ENCODE measurements around the gene PRPF39. TPM values are rescaled to one million over a fixed set of nuclear protein-coding genes. Genes with fewer than 3 reads are reported as not detected.

The PRPF39 gene
- total RNA-seq, 2 experiments from 2014 or later: 58.9 to 64.3 TPM

DNA sequence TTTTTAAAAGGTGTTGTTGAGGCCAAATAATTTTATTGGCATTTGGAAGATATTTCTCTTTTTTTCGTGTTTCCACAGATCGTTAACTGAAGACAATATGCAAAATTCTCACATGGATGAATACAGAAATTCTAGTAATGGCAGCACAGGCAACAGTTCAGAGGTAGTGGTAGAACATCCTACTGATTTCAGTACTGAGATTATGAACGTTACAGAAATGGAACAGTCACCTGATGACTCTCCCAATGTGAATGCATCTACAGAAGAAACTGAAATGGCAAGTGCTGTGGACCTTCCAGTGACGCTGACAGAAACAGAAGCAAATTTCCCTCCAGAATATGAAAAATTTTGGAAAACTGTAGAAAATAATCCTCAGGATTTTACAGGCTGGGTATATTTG is 11.2 kb downstream of the PRPF39 start:
- intact Hi-C loops (cut with DNase I, micrococcal nuclease): no loop called here
- Mint-ChIP-seq H3K9me3 (no peaks in the 10 kb centered on the region), H3K27me3 (no peaks in the 10 kb centered on the region), H3K4me1 (ENCODE audit: low read depth) (peaks cover 37% of the 10 kb centered on the region), H3K27ac (no peak overlapping the region), H3K4me3 (no peak overlapping the region), H3K36me3 (ENCODE audit: low read depth) (peaks cover 65% of the 10 kb centered on the region)
- ATAC-seq (ENCODE audit: poor library complexity): no peak
- no peaks in the 10 kb centered on the region for H3K27me3 ChIP-seq (ENCODE audit: control insufficient read depth in 1 of 2, insufficient read depth in 2 of 2, low read length in 2 of 2)
- DNase-seq: no peak
- H3K9me3 ChIP-seq (ENCODE audit: control insufficient read depth in 1 of 2, insufficient read depth in 1 of 2, low read length in 2 of 2): peaks cover 0 to 3% of the 10 kb centered on the region in 2 experiments
- ChIA-PET CTCF (interaction anchor here (0.7 to 1.5 kb wide), 2 partner anchors 11 to 40 kb away, joined by 3 to 4 read pairs; partner anchors contain the start of gene PRPF39), POLR2A (no interaction called here)
- H3K36me3 ChIP-seq (ENCODE audit: insufficient read depth, low read length): peaks cover 42% of the 10 kb centered on the region
- no peaks in the 10 kb centered on the region for H3K4me1 ChIP-seq (ENCODE audit: insufficient read depth, low read length)
- TF ChIP-seq, protein P1, sequence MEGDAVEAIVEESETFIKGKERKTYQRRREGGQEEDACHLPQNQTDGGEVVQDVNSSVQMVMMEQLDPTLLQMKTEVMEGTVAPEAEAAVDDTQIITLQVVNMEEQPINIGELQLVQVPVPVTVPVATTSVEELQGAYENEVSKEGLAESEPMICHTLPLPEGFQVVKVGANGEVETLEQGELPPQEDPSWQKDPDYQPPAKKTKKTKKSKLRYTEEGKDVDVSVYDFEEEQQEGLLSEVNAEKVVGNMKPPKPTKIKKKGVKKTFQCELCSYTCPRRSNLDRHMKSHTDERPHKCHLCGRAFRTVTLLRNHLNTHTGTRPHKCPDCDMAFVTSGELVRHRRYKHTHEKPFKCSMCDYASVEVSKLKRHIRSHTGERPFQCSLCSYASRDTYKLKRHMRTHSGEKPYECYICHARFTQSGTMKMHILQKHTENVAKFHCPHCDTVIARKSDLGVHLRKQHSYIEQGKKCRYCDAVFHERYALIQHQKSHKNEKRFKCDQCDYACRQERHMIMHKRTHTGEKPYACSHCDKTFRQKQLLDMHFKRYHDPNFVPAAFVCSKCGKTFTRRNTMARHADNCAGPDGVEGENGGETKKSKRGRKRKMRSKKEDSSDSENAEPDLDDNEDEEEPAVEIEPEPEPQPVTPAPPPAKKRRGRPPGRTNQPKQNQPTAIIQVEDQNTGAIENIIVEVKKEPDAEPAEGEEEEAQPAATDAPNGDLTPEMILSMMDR (IDR thresholded peaks at IDR 0.05): no peak
- H3K27ac ChIP-seq (ENCODE audit: low read depth in 1 of 2, low read length in 2 of 2): no peak overlapping the region
- H3K4me3 ChIP-seq (ENCODE audit: low read length): no peak overlapping the region

DNA sequence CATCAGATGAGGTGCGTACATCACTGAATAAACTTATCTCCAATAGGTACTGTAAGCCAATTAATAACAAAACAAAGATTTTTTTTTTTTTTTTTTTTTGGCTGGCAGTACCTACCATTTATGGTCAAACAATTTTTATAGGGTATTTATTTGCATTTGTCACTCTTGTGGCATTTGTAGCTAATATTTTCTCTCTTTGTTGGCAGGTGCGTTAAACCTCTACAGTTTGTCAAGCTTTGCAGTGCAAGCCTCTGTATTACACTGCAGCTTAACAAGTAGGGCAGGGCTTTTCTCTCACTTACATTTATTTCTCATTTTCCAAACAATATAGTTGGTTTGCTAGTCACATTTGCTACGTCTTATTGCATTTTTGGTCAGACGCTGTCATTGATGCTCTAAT is 12.3 kb downstream of the PRPF39 start:
- Histone ChIP-seq H3K4me3 (ENCODE audit: low read length) (no peak overlapping the region), H3K9me3 (ENCODE audit: control insufficient read depth in 1 of 2, insufficient read depth in 1 of 2, low read length in 2 of 2) (peaks cover 0 to 3% of the 10 kb centered on the region in 2 experiments), H3K36me3 (ENCODE audit: insufficient read depth, low read length) (peaks cover 53% of the 10 kb centered on the region), H3K4me1 (ENCODE audit: insufficient read depth, low read length) (no peaks in the 10 kb centered on the region), H3K27ac (ENCODE audit: low read depth in 1 of 2, low read length in 2 of 2) (no peak overlapping the region), H3K27me3 (ENCODE audit: control insufficient read depth in 1 of 2, insufficient read depth in 2 of 2, low read length in 2 of 2) (no peaks in the 10 kb centered on the region)
- Mint-ChIP-seq H3K27me3 (no peaks in the 10 kb centered on the region), H3K4me3 (no peak overlapping the region), H3K9me3 (no peaks in the 10 kb centered on the region), H3K27ac (no peak overlapping the region), H3K36me3 (ENCODE audit: low read depth) (peaks cover 75% of the 10 kb centered on the region), H3K4me1 (ENCODE audit: low read depth) (peaks cover 26% of the 10 kb centered on the region)
- ChIA-PET CTCF (interaction anchor here (0.7 to 1.5 kb wide), 2 partner anchors 12 to 18 kb away, joined by 3 to 4 read pairs; partner anchors contain the start of gene PRPF39), POLR2A (no interaction called here)
- TF ChIP-seq, protein P1 (IDR thresholded peaks at IDR 0.05): no peak
- ATAC-seq (ENCODE audit: poor library complexity) (no peak), DNase-seq (no peak)
- intact Hi-C loops (cut with DNase I, micrococcal nuclease): no loop called here

GRCh38 chr14:45103806-45104205 is 19.9 kb downstream of the PRPF39 start:
- H3K4me1 ChIP-seq (ENCODE audit: insufficient read depth, low read length): no peaks in the 10 kb centered on the region
- no peak for DNase-seq
- CTCF ChIA-PET: no interaction called here
- TF ChIP-seq, protein P1 (IDR thresholded peaks at IDR 0.05): no peak
- no peaks in the 10 kb centered on the region for H3K9me3 ChIP-seq (ENCODE audit: control insufficient read depth in 1 of 2, insufficient read depth in 1 of 2, low read length in 2 of 2)
- no peak overlapping the region for H3K27ac ChIP-seq (ENCODE audit: low read depth in 1 of 2, low read length in 2 of 2)
- Mint-ChIP-seq H3K36me3 (ENCODE audit: low read depth) (peaks cover 89% of the 10 kb centered on the region), H3K27ac (no peak overlapping the region), H3K4me3 (no peak overlapping the region), H3K4me1 (ENCODE audit: low read depth) (no peaks in the 10 kb centered on the region), H3K27me3 (no peaks in the 10 kb centered on the region), H3K9me3 (no peaks in the 10 kb centered on the region)
- POLR2A ChIA-PET: no interaction called here
- intact Hi-C loops (cut with DNase I, micrococcal nuclease): no loop called here
- no peak overlapping the region for H3K4me3 ChIP-seq (ENCODE audit: low read length)
- peaks cover 71% of the 10 kb centered on the region for H3K36me3 ChIP-seq (ENCODE audit: insufficient read depth, low read length)
- no peak for ATAC-seq (ENCODE audit: poor library complexity)
- H3K27me3 ChIP-seq (ENCODE audit: control insufficient read depth in 1 of 2, insufficient read depth in 2 of 2, low read length in 2 of 2): no peaks in the 10 kb centered on the region
